CD4-positive, alpha-beta T cell (primary cell): ENCODE measurements around the gene MUC13. TPM values are rescaled to one million over a fixed set of nuclear protein-coding genes. Genes with fewer than 3 reads are reported as not detected.

Experiments used
- ATAC-seq: fragments of 200-7000 bp; cut with Tn5 transposase; one replicate; pipeline ENCODE4 v1.10.0; 2022; ENCODE audit warnings: mild to moderate bottlenecking; ENCODE audit not compliant: poor library complexity
- CTCF ChIA-PET: fragments of 350-600 bp; sonication (Branson Sonifier 250); formaldehyde crosslinking; loops from one replicate; lab custom pipeline; 2021; ENCODE audit warnings: antibody characterized with exemption, inconsistent platforms; lab: Charles Lee
- POLR2A ChIA-PET: fragments of 350-600 bp; sonication (Branson Sonifier 250); formaldehyde crosslinking; loops from one replicate; lab custom pipeline; 2021; ENCODE audit warnings: antibody characterized with exemption, inconsistent platforms; lab: Charles Lee
- DNase-seq, 14 experiments: peaks; one replicate each; pipeline ENCODE4 v3.0.0-alpha.2; 2013 to 2020; ENCODE audit warnings: mixed read lengths in 2 of 14
- H3K27ac ChIP-seq, 2 donors: one replicate each; pipeline versions ENCODE4 v1.5.1 to v1.7.0; 2013; ENCODE audit warnings: low read length in 2 of 2, low read depth in 1 of 2, mild to moderate bottlenecking in 1 of 2
- H3K27me3 ChIP-seq, 2 experiments: 1 replicate in 1 of 2; 2 replicates in 1 of 2; pipeline versions ENCODE4 v1.6.1 to v1.7.0; 2013; ENCODE audit warnings: low read length in 2 of 2, control low read depth in 1 of 2, mild to moderate bottlenecking in 1 of 2, moderate library complexity in 1 of 2; ENCODE audit not compliant: insufficient read depth in 2 of 2, control insufficient read depth in 1 of 2
- H3K36me3 ChIP-seq: one replicate; pipeline ENCODE4 v1.6.1; 2013; ENCODE audit warnings: low read length, control low read depth; ENCODE audit not compliant: insufficient read depth
- H3K4me1 ChIP-seq: one replicate; pipeline ENCODE4 v1.6.1; 2013; ENCODE audit warnings: low read length, control low read depth; ENCODE audit not compliant: insufficient read depth
- H3K4me3 ChIP-seq: one replicate; pipeline ENCODE4 v1.5.1; 2013; ENCODE audit warnings: mild to moderate bottlenecking, low read length, moderate library complexity
- H3K9me3 ChIP-seq, 2 experiments: 1 replicate in 1 of 2; 2 replicates in 1 of 2; pipeline versions ENCODE4 v1.6.1 to v1.7.0; 2013; ENCODE audit warnings: low read length in 2 of 2, mild to moderate bottlenecking in 2 of 2, control low read depth in 1 of 2, moderate library complexity in 1 of 2; ENCODE audit not compliant: control insufficient read depth in 1 of 2, insufficient read depth in 1 of 2
- H3K27ac Mint-ChIP-seq: one replicate; pipeline ENCODE4 v1.8.0; 2020; ENCODE audit warnings: mixed read lengths
- H3K27me3 Mint-ChIP-seq: one replicate; pipeline ENCODE4 v1.8.0; 2021; ENCODE audit warnings: mixed read lengths
- H3K36me3 Mint-ChIP-seq: one replicate; pipeline ENCODE4 v1.8.0; 2021; ENCODE audit warnings: low read depth, mixed read lengths
- H3K4me1 Mint-ChIP-seq: one replicate; pipeline ENCODE4 v1.8.0; 2021; ENCODE audit warnings: low read depth, mixed read lengths
- H3K4me3 Mint-ChIP-seq: one replicate; pipeline ENCODE4 v1.8.0; 2020; ENCODE audit warnings: mild to moderate bottlenecking, mixed read lengths
- H3K9me3 Mint-ChIP-seq: one replicate; pipeline ENCODE4 v1.8.0; 2020; ENCODE audit warnings: mixed read lengths
- CTCF ChIP-seq: fragments of 200-600 bp; IDR thresholded peaks from one replicate; pipeline ENCODE4 v1.8.0; 2022; ENCODE audit warnings: antibody characterized with exemption, mild to moderate bottlenecking
- intact Hi-C, 2 experiments: fragments of 100-400 bp; cut with DNase I in 1 of 2; cut with micrococcal nuclease in 1 of 2; formaldehyde crosslinking; loops; one replicate each; pipeline versions ENCODE4 v1.15.1 to v1.9.0; 2023 to 2025; cut with DNase I, micrococcal nuclease
- total RNA-seq, 174 experiments: library from RNA in 2 of 174; stranded (reverse) in 2 of 174; gene quantifications; one replicate each; pipeline ENCODE4 v1.2.3 and lab custom pipeline; 2021 to 2026

MUC13 gene
- total RNA-seq, 2 experiments from 2014 or later, result 0.47 TPM; not detected in 1

GRCh38 chr3:124942613-124943012 lies 8.1 kb upstream of the MUC13 start:
- no peak for ATAC-seq
- H3K4me3 Mint-ChIP-seq, result no peak overlapping the region
- H3K9me3 ChIP-seq, result no peaks in the 10 kb centered on the region
- peaks cover 5% of the 10 kb centered on the region for H3K27me3 Mint-ChIP-seq
- DNase-seq, result no peak
- H3K27ac Mint-ChIP-seq, result no peak overlapping the region
- H3K9me3 Mint-ChIP-seq, result no peaks in the 10 kb centered on the region
- TF ChIP-seq CTCF, result no peak
- no peak overlapping the region for H3K27ac ChIP-seq
- H3K36me3 ChIP-seq, result no peaks in the 10 kb centered on the region
- POLR2A ChIA-PET, result no interaction called here
- H3K4me1 ChIP-seq, result no peaks in the 10 kb centered on the region
- no peaks in the 10 kb centered on the region for H3K27me3 ChIP-seq
- H3K36me3 Mint-ChIP-seq, result no peaks in the 10 kb centered on the region
- H3K4me3 ChIP-seq, result no peak overlapping the region
- CTCF ChIA-PET, result no interaction called here
- H3K4me1 Mint-ChIP-seq, result no peaks in the 10 kb centered on the region
- intact Hi-C loops, result no loop called here

- Histone ChIP-seq H3K27ac (no peak overlapping the region), H3K36me3 (no peaks in the 10 kb centered on the region), H3K9me3 (no peaks in the 10 kb centered on the region), H3K4me3 (no peak overlapping the region), H3K27me3 (no peaks in the 10 kb centered on the region), H3K4me1 (no peaks in the 10 kb centered on the region)
- ChIA-PET POLR2A (no interaction called here), CTCF (no interaction called here)
- H3K36me3 Mint-ChIP-seq, result no peaks in the 10 kb centered on the region
- no peak for TF ChIP-seq CTCF
- H3K27ac Mint-ChIP-seq, result no peak overlapping the region
- H3K27me3 Mint-ChIP-seq, result peaks cover 9% of the 10 kb centered on the region
- DNase-seq, result no peak
- ATAC-seq, result no peak
- no peaks in the 10 kb centered on the region for H3K9me3 Mint-ChIP-seq
- no peak overlapping the region for H3K4me3 Mint-ChIP-seq
- H3K4me1 Mint-ChIP-seq, result no peaks in the 10 kb centered on the region
- intact Hi-C loops, result no loop called here
These were observed 7.2 kb upstream of the MUC13 start for GRCh38 chr3:124941771-124942170.

GRCh38 chr3:124939661-124940060 lies 5.1 kb upstream of the MUC13 start:
- Histone ChIP-seq H3K4me1 (no peaks in the 10 kb centered on the region), H3K4me3 (no peak overlapping the region), H3K27me3 (no peaks in the 10 kb centered on the region), H3K27ac (no peak overlapping the region), H3K36me3 (no peaks in the 10 kb centered on the region), H3K9me3 (no peaks in the 10 kb centered on the region)
- POLR2A ChIA-PET, result no interaction called here
- H3K27me3 Mint-ChIP-seq, result peaks cover 16% of the 10 kb centered on the region
- H3K4me1 Mint-ChIP-seq, result no peaks in the 10 kb centered on the region
- H3K4me3 Mint-ChIP-seq, result no peak overlapping the region
- no peak overlapping the region for H3K27ac Mint-ChIP-seq
- intact Hi-C loops, result no loop called here
- no peaks in the 10 kb centered on the region for H3K36me3 Mint-ChIP-seq
- DNase-seq (no peak), ATAC-seq (no peak)
- CTCF ChIA-PET, result no interaction called here
- no peak for TF ChIP-seq CTCF
- H3K9me3 Mint-ChIP-seq, result no peaks in the 10 kb centered on the region
